HEK293 (cell line): ENCODE data around the gene FIG4.
A peak's percentile ranks its signal among the peaks of the same experiment; 100 is the strongest.
"Not testable (repeated sequence)": the region's sequence is repeated elsewhere in the genome, so short reads cannot be mapped to it uniquely, and the experiment has no call there.

ENCODE experiments used
- CTCF ChIA-PET: fragments of 350-600 bp; formaldehyde crosslinking; extraction: SDS; loops from one replicate; lab custom pipeline; 2021; ENCODE audit warnings: antibody characterized with exemption; lab: Yijun Ruan, JAX
- POLR2A ChIA-PET: fragments of 300-600 bp; formaldehyde crosslinking; extraction: SDS; loops from one replicate; lab custom pipeline; 2020; ENCODE audit warnings: antibody characterized with exemption, inconsistent platforms; lab: Yijun Ruan, JAX
- H3K27ac ChIP-seq: fragments of 200-500 bp; sonication (Bioruptor generic); 2 replicates; pipeline ENCODE4 v1.5.1; 2014; ENCODE audit warnings: low read depth, low read length, control low read depth, inconsistent platforms; ENCODE audit errors: extremely low read depth
- H3K36me3 ChIP-seq, 2 experiments: fragments of 200-500 bp in 1 of 2; sonication (Bioruptor generic) in 1 of 2; 1 replicate in 1 of 2; 2 replicates in 1 of 2; pipeline ENCODE4 v1.5.1; 2014 to 2017; ENCODE audit warnings: inconsistent platforms in 2 of 2, low read length in 2 of 2; ENCODE audit not compliant: control insufficient read depth in 2 of 2, insufficient read depth in 1 of 2
- H3K4me1 ChIP-seq: fragments of 200-500 bp; sonication (Bioruptor generic); 2 replicates; pipeline ENCODE4 v1.5.1; 2014; ENCODE audit warnings: mild to moderate bottlenecking, low read length, inconsistent platforms; ENCODE audit not compliant: control insufficient read depth, insufficient read depth
- H3K4me3 ChIP-seq: 2 replicates; pipeline ENCODE4 v1.5.1; 2011; ENCODE audit warnings: low read depth, mild to moderate bottlenecking, control low read depth, low read length, moderate library complexity
- H3K9me3 ChIP-seq: fragments of 200-500 bp; sonication (Bioruptor generic); 2 replicates; pipeline ENCODE4 v1.5.1; 2014; ENCODE audit warnings: low read depth, low read length, inconsistent platforms; ENCODE audit not compliant: control insufficient read depth, insufficient read depth
- GLI4 ChIP-seq: fragments of 450-650 bp; formaldehyde crosslinking; IDR thresholded peaks from 2 replicates; pipeline ENCODE4 v1.5.1; 2016; ENCODE audit warnings: missing biosample characterization, missing genetic modification characterization
- MEIS1 ChIP-seq: sonication (generic); formaldehyde crosslinking; IDR thresholded peaks from 2 replicates; pipeline ENCODE4 v1.8.1; 2022; ENCODE audit warnings: missing genetic modification reagents, mild to moderate bottlenecking, borderline replicate concordance
- OVOL3 ChIP-seq: fragments of 450-650 bp; formaldehyde crosslinking; IDR thresholded peaks from 2 replicates; pipeline ENCODE4 v1.5.1; 2016; ENCODE audit warnings: missing biosample characterization, missing genetic modification characterization
- TRIM28 ChIP-seq: IDR thresholded peaks from 2 replicates; pipeline ENCODE4 v1.6.1; 2011; ENCODE audit warnings: low read length, control low read depth, borderline replicate concordance
- YY1 ChIP-seq: fragments of 450-650 bp; formaldehyde crosslinking; IDR thresholded peaks from 2 replicates; pipeline ENCODE4 v1.5.1; 2018; ENCODE audit warnings: missing biosample characterization, missing genetic modification characterization
- ZBTB20 ChIP-seq: fragments of 450-650 bp; formaldehyde crosslinking; IDR thresholded peaks from 2 replicates; pipeline ENCODE4 v1.5.1; 2016; ENCODE audit warnings: missing biosample characterization, missing genetic modification characterization
- ZFHX2 ChIP-seq: fragments of 450-650 bp; formaldehyde crosslinking; conservative IDR thresholded peaks from 2 replicates; pipeline ENCODE4 v1.5.1; 2016; ENCODE audit warnings: missing biosample characterization, missing genetic modification characterization
- ZFP37 ChIP-seq: fragments of 450-650 bp; formaldehyde crosslinking; IDR thresholded peaks from 2 replicates; pipeline ENCODE4 v1.5.1; 2016; ENCODE audit warnings: missing biosample characterization, missing genetic modification characterization
- ZIC2 ChIP-seq: fragments of 450-650 bp; formaldehyde crosslinking; IDR thresholded peaks from 2 replicates; pipeline ENCODE4 v1.5.1; 2016; ENCODE audit warnings: missing biosample characterization, missing genetic modification characterization
- ZNF146 ChIP-seq: fragments of 450-650 bp; formaldehyde crosslinking; IDR thresholded peaks from 2 replicates; pipeline ENCODE4 v1.5.1; 2016; ENCODE audit warnings: missing biosample characterization, missing genetic modification characterization
- ZNF157 ChIP-seq: fragments of 450-650 bp; formaldehyde crosslinking; IDR thresholded peaks from 2 replicates; pipeline ENCODE4 v1.5.1; 2016; ENCODE audit warnings: missing biosample characterization, missing genetic modification characterization
- ZNF16 ChIP-seq: fragments of 450-650 bp; formaldehyde crosslinking; IDR thresholded peaks from 2 replicates; pipeline ENCODE4 v1.5.1; 2016; ENCODE audit warnings: low read depth, missing biosample characterization, missing genetic modification characterization
- ZNF248 ChIP-seq: fragments of 450-650 bp; formaldehyde crosslinking; IDR thresholded peaks from 2 replicates; pipeline ENCODE4 v1.5.1; 2017; ENCODE audit warnings: missing biosample characterization, missing genetic modification characterization
- ZNF274 ChIP-seq, 2 experiments: fragments of 200-500 bp in 1 of 2; fragments of 450-650 bp in 1 of 2; sonication (Bioruptor generic) in 1 of 2; formaldehyde crosslinking in 1 of 2; IDR thresholded peaks; 2 replicates each; pipeline versions ENCODE4 v1.5.1 to v1.6.1; 2014 to 2016; ENCODE audit warnings: borderline replicate concordance in 1 of 2, inconsistent platforms in 1 of 2, low read length in 1 of 2, missing biosample characterization in 1 of 2, missing genetic modification characterization in 1 of 2
- ZNF292 ChIP-seq: fragments of 450-650 bp; formaldehyde crosslinking; IDR thresholded peaks from 2 replicates; pipeline ENCODE4 v1.5.1; 2016; ENCODE audit warnings: low read depth, missing biosample characterization, missing genetic modification characterization, borderline replicate concordance
- ZNF324 ChIP-seq: fragments of 450-650 bp; formaldehyde crosslinking; IDR thresholded peaks from 2 replicates; pipeline ENCODE4 v1.5.1; 2016; ENCODE audit warnings: missing biosample characterization, missing genetic modification characterization
- ZNF354C ChIP-seq: fragments of 450-650 bp; formaldehyde crosslinking; IDR thresholded peaks from 2 replicates; pipeline ENCODE4 v1.5.1; 2016; ENCODE audit warnings: missing biosample characterization, missing genetic modification characterization, low read depth, borderline replicate concordance
- ZNF37A ChIP-seq: fragments of 450-650 bp; IDR thresholded peaks from 2 replicates; pipeline ENCODE4 v1.5.1; 2018; ENCODE audit warnings: missing biosample characterization, missing genetic modification characterization
- ZNF426 ChIP-seq: fragments of 450-650 bp; formaldehyde crosslinking; IDR thresholded peaks from 2 replicates; pipeline ENCODE4 v1.5.1; 2017; ENCODE audit warnings: missing biosample characterization, missing genetic modification characterization, mild to moderate bottlenecking, inconsistent platforms, moderate library complexity
- ZNF501 ChIP-seq: fragments of 450-650 bp; formaldehyde crosslinking; IDR thresholded peaks from 2 replicates; pipeline ENCODE4 v1.5.1; 2016; ENCODE audit warnings: missing biosample characterization, missing genetic modification characterization
- ZNF530 ChIP-seq: fragments of 450-650 bp; formaldehyde crosslinking; IDR thresholded peaks from 2 replicates; pipeline ENCODE4 v1.5.1; 2016; ENCODE audit warnings: low read depth, missing biosample characterization, missing genetic modification characterization
- ZNF596 ChIP-seq: fragments of 450-650 bp; IDR thresholded peaks from 2 replicates; pipeline ENCODE4 v1.5.0; 2018; ENCODE audit warnings: missing biosample characterization, mild to moderate bottlenecking, missing genetic modification characterization, moderate library complexity
- ZNF600 ChIP-seq: fragments of 450-650 bp; formaldehyde crosslinking; IDR thresholded peaks from 2 replicates; pipeline ENCODE4 v1.5.1; 2016; ENCODE audit warnings: missing biosample characterization, missing genetic modification characterization
- ZNF626 ChIP-seq: fragments of 450-650 bp; sonication (Bioruptor Pico); formaldehyde crosslinking; IDR thresholded peaks from 2 replicates; pipeline ENCODE4 v1.5.1; 2018; ENCODE audit warnings: missing biosample characterization, missing genetic modification characterization, inconsistent platforms
- ZNF670 ChIP-seq: fragments of 450-650 bp; formaldehyde crosslinking; IDR thresholded peaks from 2 replicates; pipeline ENCODE4 v1.5.1; 2016; ENCODE audit warnings: missing biosample characterization, missing genetic modification characterization, low read depth
- ZXDB ChIP-seq: fragments of 450-650 bp; formaldehyde crosslinking; IDR thresholded peaks from 2 replicates; pipeline ENCODE4 v1.5.1; 2016; ENCODE audit warnings: missing biosample characterization, missing genetic modification characterization
- TF ChIP-seq, protein P1 (sequence below): IDR thresholded peaks from 2 replicates; pipeline ENCODE4 v1.6.1; 2011; ENCODE audit warnings: mild to moderate bottlenecking, low read depth, low read length, borderline replicate concordance
- TF ChIP-seq, protein P2 (sequence below): fragments of 450-650 bp; formaldehyde crosslinking; IDR thresholded peaks from 2 replicates; pipeline ENCODE4 v1.5.1; 2016; ENCODE audit warnings: missing biosample characterization, missing genetic modification characterization

The FIG4 gene

DNA sequence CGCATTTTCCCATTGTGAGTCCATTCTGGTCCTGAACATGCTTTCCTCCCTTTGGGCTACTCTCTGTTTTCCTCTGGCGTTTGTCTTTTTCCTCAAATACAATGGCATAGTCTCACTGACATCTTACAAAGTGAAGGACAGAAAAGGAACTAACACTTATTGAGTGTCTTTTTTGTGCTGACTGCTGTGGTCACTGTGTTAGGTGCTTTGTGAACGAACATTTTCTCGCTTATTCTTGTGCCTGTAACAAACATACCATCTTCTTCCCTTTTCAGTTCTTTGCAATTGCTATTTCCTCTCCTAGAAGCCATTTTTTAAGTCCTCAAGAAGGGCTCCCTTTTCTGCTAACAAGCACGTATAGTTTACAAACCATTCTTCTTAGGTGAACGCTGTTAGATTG is 15.4 kb downstream of the FIG4 start:
- H3K4me3 ChIP-seq, result no peak overlapping the region
- no peak for TF ChIP-seq ZNF626
- no peak for TF ChIP-seq MEIS1 (CRISPR knock-in tag)
- TF ChIP-seq, protein P1, sequence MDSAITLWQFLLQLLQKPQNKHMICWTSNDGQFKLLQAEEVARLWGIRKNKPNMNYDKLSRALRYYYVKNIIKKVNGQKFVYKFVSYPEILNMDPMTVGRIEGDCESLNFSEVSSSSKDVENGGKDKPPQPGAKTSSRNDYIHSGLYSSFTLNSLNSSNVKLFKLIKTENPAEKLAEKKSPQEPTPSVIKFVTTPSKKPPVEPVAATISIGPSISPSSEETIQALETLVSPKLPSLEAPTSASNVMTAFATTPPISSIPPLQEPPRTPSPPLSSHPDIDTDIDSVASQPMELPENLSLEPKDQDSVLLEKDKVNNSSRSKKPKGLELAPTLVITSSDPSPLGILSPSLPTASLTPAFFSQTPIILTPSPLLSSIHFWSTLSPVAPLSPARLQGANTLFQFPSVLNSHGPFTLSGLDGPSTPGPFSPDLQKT, result no peak
- TF ChIP-seq ZNF354C, result no peak
- TF ChIP-seq ZNF670 (tag by site-specific recombination), result no peak
- TF ChIP-seq ZNF248 (tag by site-specific recombination), result no peak
- no peak for TF ChIP-seq ZNF292
- TF ChIP-seq OVOL3, result no peak
- no peak for TF ChIP-seq ZNF274 (IDR thresholded peaks at IDR 0.05; ENCODE audit: low read length)
- TF ChIP-seq ZNF274 (tag by site-specific recombination; IDR thresholded peaks at IDR 0.05; ENCODE audit: borderline replicate concordance), result no peak
- no peak for TF ChIP-seq ZXDB (tag by site-specific recombination)
- no peak for TF ChIP-seq ZNF600 (tag by site-specific recombination)
- TF ChIP-seq ZNF530 (tag by site-specific recombination), result no peak
- no peak for TF ChIP-seq ZNF37A (tag by site-specific recombination)
- TF ChIP-seq ZBTB20, result no peak
- no peak for TF ChIP-seq TRIM28
- TF ChIP-seq, all 188 proteins: peak for 0
- CTCF ChIA-PET, result interaction anchor here (0.8 to 8.0 kb wide), 6 partner anchors 13 to 684 kb away, joined by 3 to 204 read pairs (median 4); no protein-coding TSS in a partner anchor
- Histone ChIP-seq H3K27ac (no peak overlapping the region), H3K4me1 (no peaks in the 10 kb centered on the region), H3K36me3 (no peaks in the 10 kb centered on the region), H3K9me3 (no peaks in the 10 kb centered on the region)
- POLR2A ChIA-PET, result no interaction called here

DNA sequence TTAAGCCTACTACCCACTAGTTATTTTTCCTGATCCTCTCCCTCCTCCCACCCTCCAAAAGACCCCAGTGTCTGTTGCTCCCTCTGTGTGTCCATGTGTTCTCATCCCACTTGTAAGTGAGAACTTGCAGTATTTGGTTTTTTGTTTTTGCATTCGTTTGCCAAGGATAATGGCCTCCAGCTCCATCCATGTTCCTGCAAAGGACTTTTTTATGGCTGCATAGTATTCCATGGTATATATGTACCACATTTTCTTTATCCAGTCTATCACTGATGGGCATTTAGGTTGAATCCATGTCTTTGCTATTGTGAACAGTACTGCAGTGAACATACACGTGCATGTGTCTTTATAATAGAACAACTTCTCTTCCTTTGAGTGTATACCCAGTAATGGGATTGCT is 17.0 kb downstream of the FIG4 start:
- H3K4me3 ChIP-seq, H3K27ac ChIP-seq, H3K9me3 ChIP-seq, H3K4me1 ChIP-seq, H3K36me3 ChIP-seq, POLR2A ChIA-PET: not testable (repeated sequence)
- CTCF ChIA-PET, result interaction anchor here (0.6 to 7.6 kb wide), 2 partner anchors 105 to 331 kb away, joined by 4 to 42 read pairs; no protein-coding TSS in a partner anchor
- TF ChIP-seq ZNF146 (tag by site-specific recombination), result peak; percentile 58

DNA sequence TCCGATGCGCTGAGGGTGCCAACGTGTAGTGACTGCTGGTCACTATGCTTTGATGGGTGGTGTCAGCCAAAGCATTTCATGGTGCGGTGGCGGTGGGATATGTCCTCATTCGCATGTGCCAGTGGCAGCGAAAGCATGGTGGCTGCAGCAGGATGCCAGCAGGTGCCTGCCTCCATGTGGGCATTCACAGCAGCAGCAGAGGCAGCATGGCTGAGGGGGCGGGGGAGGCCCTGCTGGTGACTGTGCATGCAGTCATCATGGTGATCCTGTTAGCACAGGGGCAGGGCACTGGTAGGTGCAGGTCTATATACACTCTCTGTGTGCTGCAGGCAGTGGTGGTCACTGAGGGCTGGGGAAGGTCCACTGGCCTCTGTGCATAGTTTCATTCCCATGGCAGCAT is 22.0 kb downstream of the FIG4 start:
- H3K36me3 ChIP-seq, result no peaks in the 10 kb centered on the region
- CTCF ChIA-PET, result interaction anchor here (2.9 to 7.6 kb wide), 3 partner anchors 9 to 341 kb away, joined by 8 to 44 read pairs (median 42); no protein-coding TSS in a partner anchor
- no peak overlapping the region for H3K27ac ChIP-seq
- no peaks in the 10 kb centered on the region for H3K4me1 ChIP-seq
- TF ChIP-seq ZNF324 (tag by site-specific recombination), result no peak
- TF ChIP-seq ZIC2 (tag by site-specific recombination), result peak; percentile 56
- 0 out of 2 replicates have a peak, but pooled peaks have one; percentile 15 for TF ChIP-seq ZFHX2 (tag by site-specific recombination)
- no peaks in the 10 kb centered on the region for H3K9me3 ChIP-seq
- H3K4me3 ChIP-seq, result no peak overlapping the region
- POLR2A ChIA-PET, result no interaction called here

DNA sequence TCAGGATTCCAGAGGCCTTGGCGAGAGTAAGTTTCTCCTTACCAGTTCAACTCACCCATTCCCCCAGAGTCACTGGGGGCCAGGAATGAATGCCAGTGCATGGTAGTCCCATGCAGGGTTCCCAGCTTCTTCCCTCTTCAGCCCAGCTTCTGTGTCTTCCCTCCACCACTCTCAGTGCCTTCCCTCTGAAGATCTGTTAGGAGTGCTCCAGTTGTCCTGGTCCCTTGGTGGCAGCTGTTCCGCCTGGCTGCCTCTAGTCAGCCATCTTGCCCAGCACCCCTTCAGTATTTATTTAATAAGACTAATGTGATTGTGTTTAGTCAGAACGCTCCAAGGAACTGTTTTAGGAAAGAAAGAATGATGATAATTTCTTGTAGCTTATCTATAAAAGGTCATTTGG is 23.1 kb downstream of the FIG4 start:
- no peak overlapping the region for H3K4me3 ChIP-seq
- TF ChIP-seq ZNF157 (tag by site-specific recombination), result no peak
- TF ChIP-seq YY1 (tag by site-specific recombination), result no peak
- TF ChIP-seq ZNF426 (tag by site-specific recombination), result no peak
- no peak for TF ChIP-seq GLI4 (tag by site-specific recombination)
- TF ChIP-seq, protein P2, sequence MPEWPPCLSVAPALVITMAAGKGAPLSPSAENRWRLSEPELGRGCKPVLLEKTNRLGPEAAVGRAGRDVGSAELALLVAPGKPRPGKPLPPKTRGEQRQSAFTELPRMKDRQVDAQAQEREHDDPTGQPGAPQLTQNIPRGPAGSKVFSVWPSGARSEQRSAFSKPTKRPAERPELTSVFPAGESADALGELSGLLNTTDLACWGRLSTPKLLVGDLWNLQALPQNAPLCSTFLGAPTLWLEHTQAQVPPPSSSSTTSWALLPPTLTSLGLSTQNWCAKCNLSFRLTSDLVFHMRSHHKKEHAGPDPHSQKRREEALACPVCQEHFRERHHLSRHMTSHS (tag by site-specific recombination), result no peak
- TF ChIP-seq ZFP37 (tag by site-specific recombination), result no peak
- no peak for TF ChIP-seq ZNF501 (tag by site-specific recombination)
- no peak for TF ChIP-seq ZNF596 (tag by site-specific recombination)
- no peak for TF ChIP-seq ZNF16 (tag by site-specific recombination)
- H3K4me1 ChIP-seq, result no peaks in the 10 kb centered on the region
- ChIA-PET CTCF (interaction anchor here (0.6 to 7.6 kb wide), 5 partner anchors 10 to 677 kb away, joined by 3 to 44 read pairs (median 3); partner anchors contain the start of genes AK9 and FIG4), POLR2A (no interaction called here)
- no peaks in the 10 kb centered on the region; a peak in 1 of 3 replicates for H3K36me3 ChIP-seq
- H3K9me3 ChIP-seq, result no peaks in the 10 kb centered on the region
- no peak overlapping the region for H3K27ac ChIP-seq
